AG09309 (cell line): ENCODE measurements around the gene ARPC4.

ENCODE experiments used
- DNase-seq: peaks from one replicate; pipeline ENCODE4 v3.0.0-alpha.2; 2010; ENCODE audit warnings: low read depth
- H3K4me3 ChIP-seq: 2 replicates; pipeline ENCODE4 v1.5.1; 2011; ENCODE audit warnings: mild to moderate bottlenecking, low read depth, low read length, moderate library complexity; ENCODE audit not compliant: control insufficient read depth
- CTCF ChIP-seq: IDR thresholded peaks from 2 replicates; pipeline ENCODE4 v1.5.1; 2011; ENCODE audit warnings: mild to moderate bottlenecking, low read depth, low read length, inconsistent platforms; ENCODE audit not compliant: insufficient read depth, control insufficient read depth; ENCODE audit errors: missing control alignments

The ARPC4 gene

GRCh38 chr3:9795207-9795606 is 2.3 kb downstream of the ARPC4 start:
- H3K4me3 ChIP-seq: no peak overlapping the region
- TF ChIP-seq CTCF: no peak
- no peak for DNase-seq

- TF ChIP-seq CTCF: no peak
- no peak for DNase-seq
- H3K4me3 ChIP-seq: no peak overlapping the region
Measured at GRCh38 chr3:9797196-9797945, 4.5 kb downstream of the ARPC4 start.

GRCh38 chr3:9800529-9800928 is 7.6 kb downstream of the ARPC4 start:
- no peak overlapping the region for H3K4me3 ChIP-seq
- DNase-seq: no peak
- peak; percentile 21 for TF ChIP-seq CTCF

GRCh38 chr3:9803494-9803893 is 10.6 kb downstream of the ARPC4 start:
- no peak for TF ChIP-seq CTCF
- no peak overlapping the region for H3K4me3 ChIP-seq

GRCh38 chr3:9804996-9805395 is 12.1 kb downstream of the ARPC4 start:
- no peak for TF ChIP-seq CTCF
- no peak overlapping the region for H3K4me3 ChIP-seq
- no peak for DNase-seq

More at GRCh38 chr3:9803494-9803893, 10.6 kb downstream of the ARPC4 start:
- no peak for DNase-seq

GRCh38 chr3:9806137-9806536 is 13.3 kb downstream of the ARPC4 start:
- TF ChIP-seq CTCF: no peak
- no peak for DNase-seq
- no peak overlapping the region for H3K4me3 ChIP-seq
